Left ventricle myocardium superior (tissue), 1 donor: ENCODE results near the gene NUP58. TPM values are rescaled to one million over a fixed set of nuclear protein-coding genes. Genes with fewer than 3 reads are reported as not detected.

ENCODE experiments used
- ATAC-seq: fragments of 200-7000 bp; cut with Tn5 transposase; one replicate; pipeline ENCODE4 v1.9.1; 2020; ENCODE audit warnings: mild to moderate bottlenecking, moderate library complexity
- DNase-seq: peaks from one replicate; pipeline ENCODE4 v3.0.0-alpha.2; 2020
- intact Hi-C: fragments of 100-400 bp; cut with micrococcal nuclease; formaldehyde crosslinking; loops from one replicate; pipeline ENCODE4 v1.11.0; 2022
- long read RNA-seq: library from polyadenylated mRNA; unstranded; transcript quantifications from one replicate; pipeline ENCODE4 v2.0.0, GENCODE V29; 2021
- total RNA-seq: library from RNA; stranded (reverse); fragmentation: NEBNext Ultra II Directional; extraction: Animal tissue kit (Norgen Biotek cat#: 25700); gene quantifications from one replicate; pipeline ENCODE4 v1.2.1, GENCODE V29; 2021
- donor health status: DM: no; HTN: yes; CAD: no; lungs with severe emphysema.

NUP58 gene, protein sequence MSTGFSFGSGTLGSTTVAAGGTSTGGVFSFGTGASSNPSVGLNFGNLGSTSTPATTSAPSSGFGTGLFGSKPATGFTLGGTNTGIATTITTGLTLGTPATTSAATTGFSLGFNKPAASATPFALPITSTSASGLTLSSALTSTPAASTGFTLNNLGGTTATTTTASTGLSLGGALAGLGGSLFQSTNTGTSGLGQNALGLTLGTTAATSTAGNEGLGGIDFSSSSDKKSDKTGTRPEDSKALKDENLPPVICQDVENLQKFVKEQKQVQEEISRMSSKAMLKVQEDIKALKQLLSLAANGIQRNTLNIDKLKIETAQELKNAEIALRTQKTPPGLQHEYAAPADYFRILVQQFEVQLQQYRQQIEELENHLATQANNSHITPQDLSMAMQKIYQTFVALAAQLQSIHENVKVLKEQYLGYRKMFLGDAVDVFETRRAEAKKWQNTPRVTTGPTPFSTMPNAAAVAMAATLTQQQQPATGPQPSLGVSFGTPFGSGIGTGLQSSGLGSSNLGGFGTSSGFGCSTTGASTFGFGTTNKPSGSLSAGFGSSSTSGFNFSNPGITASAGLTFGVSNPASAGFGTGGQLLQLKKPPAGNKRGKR
- 25.3 TPM for total RNA-seq
- long read RNA-seq, full-length matches to known transcripts = 18 of 23 reads
- long read RNA-seq, partial matches to known transcripts = 3 of 23 reads
- long read RNA-seq, other reads (novel, unspliced or antisense) = 2 of 23 reads

GRCh38 chr13:25301347-25302113 lies at the start of gene NUP58:
Gene NUP58 (plus strand): TSS chr13:25301625. CDS start chr13:25301774, 149 bp downstream.
- intact Hi-C loops = no loop called here
- peak; percentile 98 for DNase-seq
- peak; percentile 100 for ATAC-seq

GRCh38 chr13:25252225-25252624 lies 49.2 kb upstream of the NUP58 start:
- ATAC-seq (no peak), DNase-seq (no peak)
- intact Hi-C loops = no loop called here

DNA sequence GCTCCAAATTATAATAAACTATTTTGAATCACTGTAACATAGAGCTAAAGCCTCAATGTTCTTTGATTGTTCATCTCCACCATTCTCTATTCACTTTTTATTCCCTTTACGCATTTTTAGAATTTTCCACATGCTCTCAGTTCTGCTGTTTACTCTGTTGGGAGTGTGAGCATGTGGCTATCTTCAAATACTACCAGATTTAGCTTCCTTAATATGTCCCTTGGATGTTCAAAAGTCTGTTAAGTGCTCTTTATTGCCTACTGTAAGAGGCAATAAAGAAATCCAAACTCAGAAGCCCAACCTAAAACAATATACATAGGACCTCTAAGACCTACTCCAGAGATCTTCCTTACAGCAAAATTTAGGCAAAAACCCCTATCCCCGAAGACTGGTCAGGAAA lies 48.7 kb upstream of the NUP58 start:
- intact Hi-C loops = no loop called here
- no peak for DNase-seq
- no peak for ATAC-seq

GRCh38 chr13:25253702-25254101 lies 47.7 kb upstream of the NUP58 start:
- intact Hi-C loops = no loop called here
- DNase-seq (no peak), ATAC-seq (no peak)

- no peak for DNase-seq
- ATAC-seq = no peak
- intact Hi-C loops = no loop called here
Observed at GRCh38 chr13:25262261-25262660, 39.2 kb upstream of the NUP58 start.

GRCh38 chr13:25266706-25267105 lies 34.7 kb upstream of the NUP58 start:
- intact Hi-C loops = no loop called here
- DNase-seq (no peak), ATAC-seq (no peak)

DNA sequence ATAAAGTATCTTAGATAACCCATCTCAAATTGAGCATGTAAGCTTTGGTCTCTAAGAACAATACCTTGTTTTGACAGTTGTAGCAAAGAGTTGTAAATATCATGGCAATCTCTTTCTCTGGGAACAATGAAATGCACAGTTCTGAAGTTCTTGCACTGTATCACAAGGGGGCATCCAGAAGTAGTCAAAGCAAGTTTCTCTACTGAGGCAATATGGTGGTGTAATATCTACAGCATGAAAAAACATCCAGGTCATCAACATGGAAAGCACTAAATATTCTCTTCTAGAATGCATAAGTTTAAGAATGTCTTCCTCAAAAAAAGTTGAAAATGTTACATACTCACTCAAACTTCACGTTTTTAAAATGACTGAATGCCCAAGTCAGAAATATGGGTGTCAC lies 33.7 kb upstream of the NUP58 start:
- intact Hi-C loops = no loop called here
- ATAC-seq = no peak

DNA sequence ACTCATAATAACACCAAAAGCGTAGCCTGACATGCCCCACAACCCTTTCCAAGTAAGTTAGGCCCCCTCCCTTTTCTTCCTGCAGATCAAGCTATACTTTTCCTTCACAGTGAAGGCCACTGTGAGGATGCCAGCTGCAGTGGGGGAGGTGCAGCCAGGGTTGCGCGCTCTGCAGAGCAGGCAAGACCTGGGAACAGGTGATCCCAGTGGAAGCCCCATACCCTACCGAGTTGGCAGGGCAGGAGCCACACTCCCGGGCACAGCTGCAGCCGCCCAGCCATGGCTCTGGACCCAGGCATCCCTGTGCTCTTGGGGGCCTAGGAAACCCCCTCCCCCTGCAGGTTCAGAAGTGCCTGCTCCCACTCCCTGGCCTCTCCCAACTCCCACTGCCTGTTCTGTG lies 32.9 kb upstream of the NUP58 start:
- intact Hi-C loops = no loop called here
- ATAC-seq = no peak

More for the DNA sequence above, 33.7 kb upstream of the NUP58 start:
- no peak for DNase-seq

DNA sequence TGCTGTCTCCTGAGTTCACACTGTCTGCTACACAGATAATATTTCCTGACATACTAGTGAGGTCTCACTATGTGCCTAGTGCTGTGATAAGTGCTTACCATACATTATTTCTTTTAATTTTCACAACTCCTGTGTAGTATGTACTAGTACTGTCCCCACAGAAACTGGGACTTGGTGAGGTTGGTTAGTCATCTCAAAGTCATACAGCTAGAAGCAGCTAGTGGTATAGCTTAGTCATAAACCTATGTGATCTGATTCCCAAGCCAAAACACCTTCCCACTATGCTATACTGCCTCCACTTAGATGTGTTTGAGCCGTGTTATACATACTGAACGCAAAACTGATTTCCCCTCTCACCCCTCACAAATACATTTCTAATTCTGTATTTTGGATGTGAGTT lies 24.7 kb upstream of the NUP58 start:
- no peak for DNase-seq
- intact Hi-C loops = no loop called here
- no peak for ATAC-seq

More for the DNA sequence above, 32.9 kb upstream of the NUP58 start:
- no peak for DNase-seq

DNA sequence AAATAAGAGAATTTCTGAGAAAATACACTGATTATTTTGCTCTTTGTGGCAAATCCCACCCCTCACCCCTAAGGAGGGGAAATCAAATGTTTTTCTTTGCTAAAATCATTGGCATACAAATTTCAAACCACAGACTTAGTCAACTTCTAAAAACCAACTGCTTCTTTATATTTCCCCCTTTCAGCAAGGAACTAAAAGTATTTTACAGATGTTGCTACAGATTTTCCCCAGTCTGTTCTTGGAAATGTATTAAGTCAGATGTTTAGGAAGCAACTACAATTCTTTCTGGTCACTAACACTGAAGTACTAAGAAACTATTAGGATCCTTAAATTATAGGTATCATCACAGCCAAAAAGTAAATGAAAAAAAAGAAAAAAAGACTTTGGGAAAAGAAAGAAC lies 21.0 kb upstream of the NUP58 start:
- DNase-seq (no peak), ATAC-seq (no peak)
- intact Hi-C loops = no loop called here

GRCh38 chr13:25281193-25281934 lies 20.1 kb upstream of the NUP58 start:
- peak; percentile 67 for ATAC-seq
- intact Hi-C loops = no loop called here

DNA sequence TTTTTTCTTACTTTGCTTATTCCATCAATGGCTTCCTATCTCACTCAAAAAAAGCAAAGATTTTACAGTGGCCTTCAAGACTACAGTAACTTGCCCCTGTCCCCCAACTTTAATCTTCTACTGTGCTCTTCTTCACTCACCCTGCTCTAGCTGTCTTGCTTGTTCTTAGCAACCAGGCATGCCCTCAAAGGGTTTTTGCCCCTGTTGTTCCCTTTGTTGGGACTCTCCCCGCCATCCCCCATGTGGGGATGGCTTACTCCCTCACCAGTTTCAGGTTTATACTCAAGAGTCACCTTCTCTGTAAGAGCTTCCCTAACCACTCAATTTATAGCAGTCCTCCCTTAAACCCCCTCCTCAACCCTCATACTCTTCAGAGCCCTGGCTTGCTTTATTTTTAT lies 19.5 kb upstream of the NUP58 start:
- intact Hi-C loops = no loop called here
- ATAC-seq (no peak), DNase-seq (no peak)

More at GRCh38 chr13:25281193-25281934, 20.1 kb upstream of the NUP58 start:
- no peak for DNase-seq

DNA sequence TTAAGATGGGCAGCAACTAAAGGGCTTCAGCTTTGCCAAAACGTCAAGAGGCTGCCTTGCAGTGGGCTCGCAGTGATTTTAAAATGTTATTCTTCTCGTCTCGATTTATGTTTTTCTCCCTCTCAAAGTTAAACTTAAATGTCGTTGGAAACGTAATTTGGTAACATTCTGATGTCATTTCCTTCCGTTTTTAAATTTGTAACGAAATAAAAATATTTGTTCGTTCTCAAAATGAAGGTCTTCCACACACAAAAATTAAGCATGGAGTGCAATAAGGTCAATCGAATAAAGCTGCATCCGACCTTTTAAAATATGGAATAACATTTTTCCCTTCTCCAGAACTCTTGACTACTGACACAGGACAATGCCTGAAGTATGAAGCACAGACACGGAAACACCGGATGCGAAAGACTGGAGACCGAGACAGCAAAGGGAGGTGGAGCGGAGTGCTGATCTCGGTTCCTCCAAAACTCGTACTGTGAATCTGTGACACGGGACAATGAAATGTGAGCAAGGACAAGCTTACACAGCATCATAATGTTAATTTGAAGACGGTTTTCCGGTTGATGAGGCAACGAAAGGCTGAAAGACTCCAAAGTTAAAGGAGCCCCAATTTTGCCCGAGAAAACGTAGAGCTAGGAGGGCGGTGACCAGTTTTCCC lies 15.0 kb upstream of the NUP58 start:
- ATAC-seq = peak; percentile 60
- no peak for DNase-seq
- intact Hi-C loops = no loop called here

GRCh38 chr13:25286969-25287961 lies 14.2 kb upstream of the NUP58 start, which contains the start of gene MTMR6:
Gene MTMR6 (minus strand): TSS chr13:25287488. CDS start chr13:25287247, 241 bp downstream.
- DNase-seq (peak; percentile 95), ATAC-seq (peak; percentile 98)
- intact Hi-C loops = no loop called here

DNA sequence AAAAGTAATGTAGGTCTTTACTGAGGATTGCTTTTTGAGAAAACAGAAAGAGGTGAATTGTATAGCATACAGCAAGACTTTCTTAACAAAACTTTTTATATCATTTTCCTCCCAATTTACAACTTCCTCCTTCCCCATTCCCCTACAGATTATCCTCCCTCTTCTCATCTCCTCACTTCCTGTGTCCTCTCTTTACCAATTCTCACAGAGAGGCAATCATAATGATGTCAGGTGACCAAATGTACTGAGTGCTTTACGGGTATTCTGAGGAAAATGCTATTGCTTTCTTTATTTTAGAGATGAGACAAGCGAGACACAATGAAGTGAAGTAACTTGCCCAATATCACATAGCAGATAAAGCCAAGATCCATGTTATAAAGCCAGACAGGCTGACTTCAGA lies 12.5 kb upstream of the NUP58 start:
- no peak for DNase-seq
- intact Hi-C loops = no loop called here
- no peak for ATAC-seq

GRCh38 chr13:25291691-25292090 lies 9.7 kb upstream of the NUP58 start:
- intact Hi-C loops = no loop called here
- ATAC-seq = no peak
- DNase-seq = no peak

GRCh38 chr13:25292301-25292700 lies 9.1 kb upstream of the NUP58 start:
- DNase-seq (no peak), ATAC-seq (peak; percentile 16)
- intact Hi-C loops = no loop called here
